ENCODE measurements around the gene IAPP.
"Not testable (repeated sequence)": the region's sequence is repeated elsewhere in the genome, so short reads cannot be mapped to it uniquely, and the experiment has no call there.

DNA sequence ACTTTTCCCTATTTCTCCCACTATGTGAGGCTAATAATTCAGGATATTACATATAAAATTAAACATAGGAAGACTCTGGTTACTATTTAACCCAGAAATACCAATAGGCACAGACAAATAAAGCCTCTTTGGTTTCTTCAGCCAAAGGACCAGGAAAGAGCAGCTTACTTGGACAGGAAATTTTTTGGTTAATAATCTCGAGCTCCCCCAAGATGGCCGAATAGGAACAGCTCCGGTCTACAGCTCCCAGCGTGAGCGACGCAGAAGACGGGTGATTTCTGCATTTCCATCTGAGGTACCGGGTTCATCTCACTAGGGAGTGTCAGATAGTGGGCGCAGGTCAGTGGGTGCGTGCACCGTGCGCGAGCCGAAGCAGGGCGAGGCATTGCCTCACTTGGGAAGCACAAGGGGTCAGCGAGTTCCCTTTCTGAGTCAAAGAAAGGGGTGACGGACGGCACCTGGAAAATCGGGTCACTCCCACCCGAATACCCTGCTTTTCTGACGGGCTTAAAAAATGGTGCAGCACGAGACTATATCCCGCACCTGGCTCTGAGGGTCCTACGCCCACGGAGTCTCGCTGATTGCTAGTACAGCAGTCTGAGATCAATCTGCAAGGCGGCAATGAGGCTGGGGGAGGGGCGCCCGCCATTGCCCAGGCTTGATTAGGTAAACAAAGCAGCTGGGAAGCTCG, 46.5 kb downstream of the IAPP start:
- TF ChIP-seq, protein P1, sequence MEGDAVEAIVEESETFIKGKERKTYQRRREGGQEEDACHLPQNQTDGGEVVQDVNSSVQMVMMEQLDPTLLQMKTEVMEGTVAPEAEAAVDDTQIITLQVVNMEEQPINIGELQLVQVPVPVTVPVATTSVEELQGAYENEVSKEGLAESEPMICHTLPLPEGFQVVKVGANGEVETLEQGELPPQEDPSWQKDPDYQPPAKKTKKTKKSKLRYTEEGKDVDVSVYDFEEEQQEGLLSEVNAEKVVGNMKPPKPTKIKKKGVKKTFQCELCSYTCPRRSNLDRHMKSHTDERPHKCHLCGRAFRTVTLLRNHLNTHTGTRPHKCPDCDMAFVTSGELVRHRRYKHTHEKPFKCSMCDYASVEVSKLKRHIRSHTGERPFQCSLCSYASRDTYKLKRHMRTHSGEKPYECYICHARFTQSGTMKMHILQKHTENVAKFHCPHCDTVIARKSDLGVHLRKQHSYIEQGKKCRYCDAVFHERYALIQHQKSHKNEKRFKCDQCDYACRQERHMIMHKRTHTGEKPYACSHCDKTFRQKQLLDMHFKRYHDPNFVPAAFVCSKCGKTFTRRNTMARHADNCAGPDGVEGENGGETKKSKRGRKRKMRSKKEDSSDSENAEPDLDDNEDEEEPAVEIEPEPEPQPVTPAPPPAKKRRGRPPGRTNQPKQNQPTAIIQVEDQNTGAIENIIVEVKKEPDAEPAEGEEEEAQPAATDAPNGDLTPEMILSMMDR (IDR thresholded peaks at IDR 0.05 in 4 of 5, conservative IDR thresholded peaks at IDR 0.05 in 1 of 5): not testable (repeated sequence)
- TF ChIP-seq POLR2A (IDR thresholded peaks at IDR 0.05): not testable (repeated sequence)
